Stimulated activated CD4-positive, alpha-beta T cell treated with anti-CD3 and anti-CD28 coated beads, Interleukin-2, amount 100 ng/mL, for 4 hours (primary cell): ENCODE data around the gene RBM4B.
"Not testable (repeated sequence)": the region's sequence is repeated elsewhere in the genome, so short reads cannot be mapped to it uniquely, and the experiment has no call there.

Experiments
- DNase-seq: peaks from one replicate; pipeline ENCODE4 v3.0.0-alpha.2; 2020; ENCODE audit warnings: low read depth

RBM4B gene

DNA sequence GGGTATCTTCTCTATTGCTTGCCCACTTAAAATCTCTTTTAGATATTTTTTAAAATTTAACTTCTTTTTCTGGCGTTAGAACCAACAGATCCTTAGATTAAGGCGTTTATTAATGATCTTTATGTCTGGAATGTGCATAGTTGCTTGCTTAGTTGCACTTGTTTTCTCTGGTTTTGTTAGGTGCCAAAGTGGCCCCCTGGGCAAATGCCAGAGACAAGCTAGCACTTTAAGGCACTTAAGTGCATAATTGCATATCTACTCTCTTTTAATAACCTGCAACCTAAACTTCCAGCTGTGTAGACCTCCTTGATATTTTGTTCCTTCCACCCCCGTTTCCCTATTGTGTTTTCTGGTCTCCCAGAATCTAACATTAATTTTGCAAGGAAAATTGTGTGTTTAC lies 35.9 kb downstream of the RBM4B start:
- no peak for DNase-seq

DNA sequence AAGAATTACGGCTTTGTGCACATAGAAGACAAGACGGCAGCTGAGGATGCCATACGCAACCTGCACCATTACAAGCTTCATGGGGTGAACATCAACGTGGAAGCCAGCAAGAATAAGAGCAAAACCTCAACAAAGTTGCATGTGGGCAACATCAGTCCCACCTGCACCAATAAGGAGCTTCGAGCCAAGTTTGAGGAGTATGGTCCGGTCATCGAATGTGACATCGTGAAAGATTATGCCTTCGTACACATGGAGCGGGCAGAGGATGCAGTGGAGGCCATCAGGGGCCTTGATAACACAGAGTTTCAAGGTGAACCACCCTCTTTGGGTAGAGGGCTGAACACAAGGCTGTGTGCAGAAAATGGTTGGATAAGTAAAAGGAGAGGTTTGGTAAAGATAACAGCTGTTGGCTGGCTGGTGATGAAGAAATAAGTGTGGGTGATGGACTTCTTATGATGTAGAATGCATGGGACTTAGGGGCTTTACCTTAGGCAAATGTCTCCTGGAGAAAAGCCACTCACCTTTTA lies 37.8 kb downstream of the RBM4B start:
- DNase-seq, result not testable (repeated sequence)

DNA sequence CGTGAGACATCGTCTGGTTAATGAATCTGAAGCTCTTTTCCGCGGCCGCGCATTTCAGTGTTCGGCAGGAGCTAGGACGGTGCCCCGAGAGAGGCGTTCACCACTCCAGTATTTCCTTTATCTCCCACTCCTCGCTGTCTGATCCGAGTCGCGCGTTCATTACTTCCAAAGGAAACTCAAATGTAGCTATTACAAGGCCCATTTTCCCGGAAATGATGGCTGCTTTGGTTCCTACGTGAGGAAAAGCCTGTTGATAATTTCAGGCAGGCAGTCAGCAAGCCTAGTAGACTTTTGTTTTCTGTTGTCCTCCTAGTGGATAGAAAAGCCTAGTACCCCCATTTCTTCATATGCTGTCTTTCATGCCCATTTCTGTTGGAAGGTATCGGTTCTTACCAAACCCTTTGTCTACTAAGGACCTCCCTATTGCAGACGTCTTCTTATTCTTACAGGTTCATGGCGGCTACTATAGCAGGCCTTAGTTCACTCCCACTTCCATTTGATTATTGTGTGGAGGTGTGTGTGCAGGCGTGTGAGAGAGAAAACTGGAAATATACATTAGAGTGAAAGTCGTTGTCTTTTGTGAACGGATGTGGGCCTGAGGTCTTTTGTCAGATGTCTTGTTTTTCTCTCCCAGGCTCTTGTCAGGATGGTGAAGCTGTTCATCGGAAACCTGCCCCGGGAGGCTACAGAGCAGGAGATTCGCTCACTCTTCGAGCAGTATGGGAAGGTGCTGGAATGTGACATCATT lies 38.4 kb downstream of the RBM4B start:
- no peak for DNase-seq

- DNase-seq, result peak; percentile 96
Observed at GRCh38 chr11:66638177-66639065, 39.3 kb downstream of the RBM4B start, which contains the start of gene RBM4. TSS of gene RBM4 (plus strand) at chr11:66638703. CDS start at chr11:66639712, 1,009 bp downstream.

GRCh38 chr11:66637557-66638176 lies 40.0 kb downstream of the RBM4B start:
- DNase-seq, result no peak

DNA sequence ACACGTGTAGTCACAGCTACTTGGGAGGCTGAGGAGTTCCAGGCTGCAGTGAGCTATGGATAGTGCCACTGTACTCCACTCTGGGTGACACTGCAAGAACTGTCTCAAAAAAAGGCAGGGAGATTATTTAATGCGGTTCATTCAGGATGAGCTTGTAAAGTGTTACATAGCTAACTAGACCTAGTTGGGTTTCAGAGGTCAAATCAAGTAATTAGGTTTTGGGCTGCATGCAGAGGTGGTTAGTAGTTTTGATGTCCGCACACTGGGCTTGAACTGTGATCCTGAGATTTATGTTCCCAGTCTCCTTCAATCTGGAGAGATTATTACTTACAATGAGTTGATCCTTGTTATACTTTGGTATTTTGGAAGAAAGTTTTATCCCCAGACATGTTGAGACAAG lies 41.3 kb downstream of the RBM4B start:
- DNase-seq, result no peak

GRCh38 chr11:66632952-66633351 lies 44.7 kb downstream of the RBM4B start:
- no peak for DNase-seq

DNA sequence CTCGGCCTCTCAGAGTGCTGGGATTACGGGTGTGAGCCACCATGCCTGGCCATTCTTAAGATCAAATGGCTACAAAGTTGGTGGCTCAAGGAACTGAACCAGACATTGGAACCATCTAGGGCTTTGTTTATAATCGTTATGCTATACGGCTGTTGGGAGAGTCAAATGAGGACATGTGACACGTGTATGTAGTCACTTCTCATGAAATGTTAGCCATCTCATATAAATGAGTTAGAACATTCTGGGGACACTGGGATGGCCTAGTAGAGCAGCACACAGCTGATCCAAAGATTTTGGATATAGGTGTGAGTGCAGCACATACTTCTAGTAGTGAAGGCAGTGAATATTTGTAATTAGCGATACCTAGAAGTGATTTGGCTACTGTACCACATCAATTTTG lies 45.8 kb downstream of the RBM4B start:
- DNase-seq, result no peak

GRCh38 chr11:66629356-66629755 lies 48.3 kb downstream of the RBM4B start:
- no peak for DNase-seq

- DNase-seq, result no peak
Observed at GRCh38 chr11:66628061-66628603, 49.6 kb downstream of the RBM4B start.

DNA sequence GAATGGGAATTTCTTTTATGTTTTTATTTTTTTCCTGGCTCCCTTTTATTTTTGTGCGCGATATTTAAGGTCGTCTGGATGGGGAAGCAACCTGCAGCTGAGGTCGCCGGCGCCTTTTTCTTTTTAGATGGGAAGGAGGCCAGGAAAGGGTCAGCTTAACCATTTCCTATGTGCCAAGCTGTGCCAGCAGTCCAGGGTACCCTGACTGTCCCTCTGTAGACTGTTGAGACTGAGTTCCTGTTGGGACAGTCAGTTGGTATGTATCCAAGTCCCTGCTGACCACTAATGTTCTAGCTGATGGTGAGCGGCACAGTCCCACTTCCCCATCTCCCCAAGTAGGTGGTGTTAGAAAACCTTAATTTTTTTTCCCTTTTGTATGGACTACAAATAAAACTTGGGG lies 50.8 kb downstream of the RBM4B start:
- DNase-seq, result no peak

- DNase-seq, result no peak
Observed at GRCh38 chr11:66626382-66626781, 51.3 kb downstream of the RBM4B start.

GRCh38 chr11:66625752-66626149 lies 51.9 kb downstream of the RBM4B start:
- DNase-seq, result no peak

DNA sequence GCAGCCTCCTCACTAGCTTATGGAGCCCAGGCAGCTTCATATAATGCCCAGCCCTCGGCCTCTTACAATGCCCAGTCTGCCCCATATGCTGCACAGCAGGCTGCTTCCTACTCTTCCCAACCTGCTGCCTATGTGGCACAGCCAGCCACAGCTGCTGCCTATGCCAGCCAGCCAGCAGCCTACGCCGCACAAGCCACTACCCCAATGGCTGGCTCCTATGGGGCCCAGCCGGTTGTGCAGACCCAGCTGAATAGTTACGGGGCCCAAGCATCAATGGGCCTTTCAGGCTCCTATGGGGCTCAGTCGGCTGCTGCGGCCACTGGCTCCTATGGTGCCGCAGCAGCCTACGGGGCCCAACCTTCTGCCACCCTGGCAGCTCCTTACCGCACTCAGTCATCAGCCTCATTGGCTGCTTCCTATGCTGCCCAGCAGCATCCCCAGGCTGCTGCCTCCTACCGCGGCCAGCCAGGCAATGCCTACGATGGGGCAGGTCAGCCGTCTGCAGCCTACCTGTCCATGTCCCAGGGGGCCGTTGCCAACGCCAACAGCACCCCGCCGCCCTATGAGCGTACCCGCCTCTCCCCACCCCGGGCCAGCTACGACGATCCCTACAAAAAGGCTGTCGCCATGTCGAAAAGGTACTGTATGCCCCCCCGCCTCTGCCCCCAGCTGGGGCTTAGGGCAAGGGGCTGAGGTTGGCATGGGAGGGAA lies 52.5 kb downstream of the RBM4B start:
- no peak for DNase-seq

- no peak for DNase-seq
Observed at GRCh38 chr11:66624450-66624849, 53.2 kb downstream of the RBM4B start.

GRCh38 chr11:66619080-66619554 lies 58.6 kb downstream of the RBM4B start:
- no peak for DNase-seq

DNA sequence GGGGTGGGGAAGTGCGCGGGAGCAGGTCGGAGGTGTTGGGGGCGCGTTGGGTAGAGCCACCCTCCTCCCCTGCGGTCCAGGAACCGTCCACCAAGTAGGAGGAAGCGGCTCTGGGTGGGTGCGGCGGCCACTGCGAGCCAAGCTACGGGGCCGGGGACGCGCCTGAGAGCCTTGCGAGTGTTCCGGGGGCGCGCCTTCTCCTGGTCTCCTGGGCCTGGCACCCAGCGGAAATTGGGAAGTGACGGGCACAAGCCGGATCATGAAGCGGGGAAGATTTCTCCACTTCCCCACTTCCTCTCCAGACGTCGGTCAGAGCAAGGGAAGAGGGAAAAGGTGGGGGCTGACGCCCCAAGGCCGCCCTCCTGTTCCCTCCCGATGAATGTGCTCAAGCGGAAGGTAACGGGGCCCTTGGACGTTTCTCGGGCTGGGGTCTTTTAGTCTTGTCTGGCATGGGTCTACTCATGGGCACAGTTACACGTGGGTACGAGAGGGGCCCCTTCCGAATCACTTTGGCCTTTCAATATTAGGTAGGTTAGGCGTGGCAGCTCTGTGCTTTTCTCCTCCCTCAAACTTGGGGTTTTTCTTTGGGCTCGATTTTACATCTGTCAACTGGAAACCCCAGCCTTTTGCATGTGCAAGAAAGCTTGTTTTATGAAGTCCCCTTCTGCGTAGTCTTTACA lies 60.4 kb downstream of the RBM4B start:
- no peak for DNase-seq

GRCh38 chr11:66616379-66617154 lies 61.1 kb downstream of the RBM4B start, which contains the start of gene RBM14:
TSS of gene RBM14 (plus strand) at chr11:66616630. CDS start at chr11:66616721, 91 bp downstream.
- peak; percentile 98 for DNase-seq
